ENCODE measurements around the gene ACTRT2.

- TF ChIP-seq POLR2AphosphoS5 (IDR thresholded peaks at IDR 0.05) (no peak), EP300 (IDR thresholded peaks at IDR 0.05) (no peak)
- TF ChIP-seq, protein P1, sequence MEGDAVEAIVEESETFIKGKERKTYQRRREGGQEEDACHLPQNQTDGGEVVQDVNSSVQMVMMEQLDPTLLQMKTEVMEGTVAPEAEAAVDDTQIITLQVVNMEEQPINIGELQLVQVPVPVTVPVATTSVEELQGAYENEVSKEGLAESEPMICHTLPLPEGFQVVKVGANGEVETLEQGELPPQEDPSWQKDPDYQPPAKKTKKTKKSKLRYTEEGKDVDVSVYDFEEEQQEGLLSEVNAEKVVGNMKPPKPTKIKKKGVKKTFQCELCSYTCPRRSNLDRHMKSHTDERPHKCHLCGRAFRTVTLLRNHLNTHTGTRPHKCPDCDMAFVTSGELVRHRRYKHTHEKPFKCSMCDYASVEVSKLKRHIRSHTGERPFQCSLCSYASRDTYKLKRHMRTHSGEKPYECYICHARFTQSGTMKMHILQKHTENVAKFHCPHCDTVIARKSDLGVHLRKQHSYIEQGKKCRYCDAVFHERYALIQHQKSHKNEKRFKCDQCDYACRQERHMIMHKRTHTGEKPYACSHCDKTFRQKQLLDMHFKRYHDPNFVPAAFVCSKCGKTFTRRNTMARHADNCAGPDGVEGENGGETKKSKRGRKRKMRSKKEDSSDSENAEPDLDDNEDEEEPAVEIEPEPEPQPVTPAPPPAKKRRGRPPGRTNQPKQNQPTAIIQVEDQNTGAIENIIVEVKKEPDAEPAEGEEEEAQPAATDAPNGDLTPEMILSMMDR (IDR thresholded peaks at IDR 0.05): no peak
Observed at GRCh38 chr1:2978691-2979190, 42.5 kb upstream of the ACTRT2 start.

All from sigmoid colon (tissue), 4 donors.